GM18909 (cell line): ENCODE measurements around the gene DDX23.

Source experiments
- ATAC-seq: cut with Tn5 transposase; IDR thresholded peaks from one replicate; pipeline ENCODE4 v1.9.1; 2021; ENCODE audit warnings: mild to moderate bottlenecking; ENCODE audit not compliant: unreplicated experiment, poor library complexity

Gene DDX23

GRCh38 chr12:48826209-48826855 lies 25.6 kb downstream of the DDX23 start:
- ATAC-seq = no peak

DNA sequence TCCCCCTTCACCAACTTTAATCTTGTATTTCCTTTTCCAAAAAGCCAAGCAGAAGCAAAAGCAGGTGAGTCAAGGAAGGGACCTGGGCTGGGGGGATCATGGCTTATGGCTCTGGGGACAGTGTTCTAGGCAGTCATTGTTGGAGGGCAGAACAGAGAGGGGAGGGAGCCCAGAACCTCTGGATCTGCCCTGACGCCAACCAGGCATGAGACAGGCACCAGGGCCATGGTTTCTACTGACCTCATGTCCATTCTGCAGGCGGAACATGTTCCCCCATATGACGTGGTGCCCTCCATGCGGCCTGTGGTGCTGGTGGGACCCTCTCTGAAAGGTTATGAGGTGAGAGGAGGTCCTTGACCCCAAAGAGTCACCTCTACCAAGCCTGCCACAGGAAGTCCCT lies 27.1 kb downstream of the DDX23 start:
- no peak for ATAC-seq

DNA sequence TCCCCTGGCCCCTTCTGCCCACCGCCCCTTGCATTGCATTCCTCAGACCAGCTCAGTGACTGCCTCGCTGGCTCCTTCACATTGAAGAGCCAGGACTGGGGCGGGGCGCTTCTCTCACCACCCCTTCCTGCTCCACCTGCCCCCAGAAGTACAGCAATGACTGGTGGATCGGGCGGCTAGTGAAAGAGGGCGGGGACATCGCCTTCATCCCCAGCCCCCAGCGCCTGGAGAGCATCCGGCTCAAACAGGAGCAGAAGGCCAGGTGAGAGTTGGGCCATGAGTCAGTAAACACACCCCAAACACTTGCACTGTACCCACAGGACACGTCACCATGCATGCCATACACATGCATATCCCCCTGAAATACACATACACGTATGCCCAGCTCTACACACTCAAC lies 27.9 kb downstream of the DDX23 start:
- no peak for ATAC-seq

DNA sequence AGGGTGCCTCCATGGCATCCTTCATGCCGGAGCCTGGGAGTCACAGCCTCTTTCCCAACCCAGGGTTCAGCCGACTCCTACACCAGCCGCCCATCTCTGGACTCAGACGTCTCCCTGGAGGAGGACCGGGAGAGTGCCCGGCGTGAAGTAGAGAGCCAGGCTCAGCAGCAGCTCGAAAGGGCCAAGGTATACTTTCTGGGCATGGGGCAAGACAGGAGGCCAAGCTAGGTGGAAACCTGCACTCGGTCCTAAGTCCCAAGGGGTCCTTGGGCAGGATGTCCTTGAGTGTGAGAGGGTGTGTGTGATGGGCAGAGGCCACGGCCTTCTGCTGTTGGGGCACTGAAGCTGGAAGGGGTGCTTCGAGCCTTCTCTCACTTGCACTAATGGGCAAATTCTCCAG lies 28.7 kb downstream of the DDX23 start:
- no peak for ATAC-seq

DNA sequence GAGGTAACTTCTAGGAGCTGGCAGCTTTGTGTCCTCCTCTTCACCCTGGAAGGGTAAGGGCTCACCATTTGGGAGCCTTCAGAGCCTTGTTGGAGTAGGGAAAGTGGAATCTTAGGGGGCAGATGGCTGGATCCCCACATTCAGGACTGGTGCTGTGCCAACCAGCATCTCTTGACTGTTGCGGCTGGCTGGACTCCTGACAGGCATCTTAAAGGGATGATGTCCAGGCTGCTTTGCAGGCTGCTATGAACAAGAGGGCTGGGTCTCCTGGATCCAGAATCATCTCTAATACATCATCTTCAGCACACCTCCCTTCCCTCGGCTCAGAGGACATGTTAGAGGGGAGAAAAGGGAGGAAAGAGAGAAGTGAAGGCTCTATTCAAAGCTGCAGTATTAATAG lies 29.3 kb downstream of the DDX23 start:
- no peak for ATAC-seq

- ATAC-seq = no peak
Measured at GRCh38 chr12:48822139-48822538, 29.8 kb downstream of the DDX23 start.

DNA sequence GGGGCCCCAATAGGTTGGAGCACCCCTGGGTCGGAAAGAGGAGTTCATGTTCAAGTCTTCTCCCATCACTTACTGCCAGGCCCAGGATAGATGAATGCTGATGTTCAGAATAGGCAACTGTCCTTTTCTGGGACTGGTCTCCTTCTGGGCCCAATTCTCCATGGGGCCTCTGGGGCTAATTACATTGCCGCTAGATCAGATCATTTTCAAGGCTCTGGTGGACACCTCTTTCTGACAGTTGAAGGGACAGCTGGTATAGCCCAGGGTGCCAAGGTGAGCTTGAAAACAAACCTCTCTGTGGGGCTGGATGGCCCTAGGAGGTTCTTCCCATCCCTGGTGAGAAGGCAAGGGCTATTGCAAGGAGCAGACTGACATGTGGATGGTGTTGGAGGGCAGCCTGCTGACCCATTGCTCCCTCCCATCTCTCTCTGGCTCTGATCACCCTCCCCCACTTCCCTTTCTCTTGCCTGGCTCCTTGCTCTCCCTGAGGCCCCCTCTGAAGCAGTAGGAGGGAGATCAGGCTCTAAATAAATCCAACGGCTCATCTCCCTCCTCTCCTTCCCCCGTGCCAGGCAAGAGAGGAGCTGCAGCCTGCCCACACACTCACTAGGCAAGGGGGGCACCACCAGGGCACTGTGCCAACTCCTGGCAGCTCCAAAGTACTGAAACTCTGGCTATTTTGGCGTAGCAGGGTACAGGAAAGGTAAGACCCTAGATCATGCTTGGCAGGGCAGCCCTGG lies 31.8 kb downstream of the DDX23 start:
- ATAC-seq = no peak

GRCh38 chr12:48818831-48819590 lies 33.0 kb downstream of the DDX23 start:
- ATAC-seq = no peak

DNA sequence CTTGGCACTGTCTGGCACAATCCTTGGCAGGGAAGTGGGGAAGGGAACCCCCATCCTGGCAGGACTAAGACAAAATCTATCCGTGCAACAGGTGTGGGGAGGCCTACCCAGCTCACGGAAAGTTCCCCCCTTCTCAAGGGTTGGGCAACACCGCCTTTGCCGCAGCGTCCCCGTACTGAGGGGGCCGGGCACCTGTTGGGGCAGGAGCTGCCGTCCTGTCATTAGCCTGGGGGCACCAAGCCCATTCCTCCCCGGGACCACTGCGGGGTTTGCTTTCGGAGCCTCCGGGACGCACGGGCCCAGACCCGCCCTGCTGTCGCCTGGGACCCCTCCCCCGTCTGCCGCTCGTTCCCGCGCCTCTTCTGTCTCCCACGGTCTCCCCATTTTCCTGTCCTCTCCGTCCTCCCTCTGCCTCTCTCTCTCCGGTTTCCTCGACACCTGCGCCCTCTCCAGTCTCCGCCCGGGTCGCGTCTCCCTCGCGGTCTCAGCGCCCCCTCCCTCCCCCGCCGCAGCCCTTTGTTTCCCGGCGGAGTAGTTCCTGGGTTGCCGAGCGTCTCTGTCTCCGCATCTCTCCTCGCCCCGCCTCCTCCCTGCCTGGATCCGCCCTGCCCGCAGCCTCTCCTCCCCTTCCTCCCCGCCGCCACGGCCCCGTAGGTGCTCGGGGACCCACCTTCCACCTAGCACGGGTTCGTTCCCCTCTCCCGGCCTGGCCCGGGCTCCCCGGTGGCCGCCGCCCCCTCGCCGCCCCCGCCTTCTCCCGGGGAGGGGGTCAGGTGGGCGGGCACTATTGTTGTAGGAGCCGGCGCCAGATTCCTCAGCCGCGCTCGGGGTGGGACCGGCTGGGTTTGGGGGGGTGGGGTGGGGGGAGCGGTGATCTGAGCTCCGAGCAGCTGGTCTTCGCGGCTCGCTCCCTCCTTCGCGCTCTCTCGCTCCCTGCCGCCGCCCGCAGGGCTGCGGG lies 33.8 kb downstream of the DDX23 start, which contains the start of gene CACNB3:
Gene CACNB3, plus strand, starts transcription at position 624 of the 958 bp plus-strand sequence. CDS start 434 bp downstream, outside the sequence.
- no peak for ATAC-seq

GRCh38 chr12:48816143-48816854 lies 35.7 kb downstream of the DDX23 start:
- ATAC-seq = no peak

- peak; percentile 35 for ATAC-seq
Measured at GRCh38 chr12:48815126-48816110, 36.5 kb downstream of the DDX23 start.

- ATAC-seq = peak; percentile 83
Measured at GRCh38 chr12:48814262-48815125, 37.5 kb downstream of the DDX23 start.

- ATAC-seq = no peak
Measured at GRCh38 chr12:48813465-48814261, 38.3 kb downstream of the DDX23 start.

DNA sequence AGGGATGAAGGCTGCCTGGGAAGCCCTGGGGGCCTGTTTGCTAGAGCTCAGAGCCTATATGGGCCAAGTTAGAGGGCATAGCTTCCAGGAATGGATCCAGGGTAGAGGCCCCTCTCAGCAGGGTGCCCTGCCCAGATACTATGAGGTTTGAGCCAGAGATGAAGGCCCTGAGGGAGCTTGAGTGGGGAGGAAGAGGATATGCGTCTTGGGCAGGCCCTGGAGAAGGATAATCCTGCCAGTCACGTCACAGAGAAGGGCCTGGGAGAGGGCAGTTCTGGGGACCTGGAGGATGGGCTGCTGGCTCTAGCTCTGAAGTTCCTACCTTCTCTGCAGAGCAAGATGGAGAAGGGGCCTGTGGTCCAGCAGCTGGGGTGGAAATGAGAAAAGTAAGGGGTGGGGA lies 39.6 kb downstream of the DDX23 start:
- no peak for ATAC-seq

- ATAC-seq = no peak
Measured at GRCh38 chr12:48811437-48812090, 40.4 kb downstream of the DDX23 start.

DNA sequence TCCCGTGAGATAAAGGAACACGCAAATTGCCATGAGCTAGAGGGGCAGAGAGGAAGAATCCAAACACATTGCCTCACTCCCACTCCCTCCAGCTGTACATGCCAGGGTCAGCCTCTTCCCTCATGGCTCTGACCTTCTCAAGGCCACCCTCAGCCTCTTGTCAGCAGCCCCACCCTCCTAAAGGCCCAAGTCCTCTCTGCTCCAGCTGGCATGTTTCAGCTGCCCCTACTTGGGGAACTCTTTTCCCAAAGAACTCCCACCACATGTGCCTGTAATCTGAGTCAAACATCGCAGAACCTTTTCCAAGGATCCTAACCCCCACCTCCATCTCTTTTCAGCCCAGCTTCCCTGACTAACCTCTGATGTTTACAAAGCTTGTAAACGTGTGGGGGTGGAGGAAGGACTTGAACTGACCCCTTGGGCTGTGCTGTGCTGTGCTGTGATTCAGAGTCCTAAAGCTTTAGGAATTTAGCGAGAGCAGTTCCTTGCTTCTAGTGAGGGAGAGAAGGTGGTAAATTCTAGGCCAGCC lies 41.0 kb downstream of the DDX23 start:
- ATAC-seq = no peak
